Measurements from ENCODE around the gene KDM4B. TPM values are rescaled to one million over a fixed set of nuclear protein-coding genes. Genes with fewer than 3 reads are reported as not detected.

The KDM4B gene
- total and polyA plus RNA-seq, 2 of the 8 experiments (the other 6 are each of a cell fraction or from before 2014, with no cell fraction given), result 12.0 to 31.9 TPM

DNA sequence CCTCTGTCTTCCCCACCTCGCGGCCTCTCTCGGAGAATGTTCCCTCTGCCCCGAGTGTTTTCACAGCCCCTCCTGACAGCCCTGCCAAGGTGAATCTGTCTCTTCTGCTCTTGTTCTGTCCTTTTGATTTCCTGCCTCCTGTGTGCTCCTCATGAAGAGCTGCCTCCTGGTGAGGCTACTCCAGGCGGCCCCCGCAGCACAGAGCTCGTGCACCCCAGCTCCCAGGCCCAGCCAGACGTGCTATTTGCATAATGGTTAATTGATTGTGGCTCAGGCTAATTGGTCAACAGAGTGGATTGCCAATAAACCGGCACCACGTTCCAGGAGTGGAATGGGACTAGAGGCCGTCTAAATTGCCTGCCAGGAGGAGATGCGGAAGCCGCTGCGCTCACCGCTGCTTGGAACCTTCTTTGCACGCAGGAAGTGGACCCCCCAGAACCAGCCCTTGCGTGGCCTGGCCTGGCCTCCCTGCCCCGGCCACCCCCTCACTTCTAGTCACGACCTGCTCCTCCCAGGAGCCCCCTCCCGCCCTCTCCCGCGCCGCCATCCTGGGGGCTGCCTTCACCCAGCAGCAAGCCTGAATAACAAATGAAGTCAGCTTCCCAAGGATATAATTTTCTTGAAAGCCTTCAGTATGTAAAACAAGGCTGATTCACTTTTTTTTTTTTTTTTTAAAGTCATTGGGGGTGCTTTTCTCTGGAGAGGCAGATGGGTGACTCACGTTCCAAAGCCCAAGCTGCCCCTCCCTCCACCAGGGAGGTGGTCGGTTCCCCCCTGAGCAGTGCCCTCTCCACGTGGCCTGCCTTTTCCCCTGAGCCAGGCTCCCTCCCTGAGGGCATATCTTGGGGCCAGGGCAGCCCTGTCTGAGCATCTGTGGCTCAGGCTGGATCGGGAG, 144.0 kb downstream of the KDM4B start:
- Histone ChIP-seq H3K23ac (ENCODE audit: insufficient read length) (no peak overlapping the region), H3K79me1 (ENCODE audit: low read depth, low read length) (peaks cover 2% of the 10 kb centered on the region; the same call in 1 of the 2 replicates), H3K4me2 (ENCODE audit: insufficient read depth in 1 of 2, low read depth in 2 of 2, low read length in 2 of 2) (peak overlapping the region in 1 of 2 experiments; percentile 0; a peak in 1 of 4 replicates), H4K5ac (ENCODE audit: insufficient read length, low read depth, low read length) (peak overlapping the region; percentile 58), H2BK20ac (ENCODE audit: low read length) (no peak overlapping the region), H3K9ac (replicated peaks in 1 of 4; ENCODE audit: extremely low read depth in 1 of 4, low read depth in 3 of 4, low read length in 3 of 4) (no peak overlapping the region; a peak in 1 of 7 replicates), H2BK120ac (replicated peaks; ENCODE audit: low read depth, low read length) (no peak overlapping the region), H3K79me2 (ENCODE audit: control insufficient read depth in 1 of 2, insufficient read depth in 2 of 2, low read length in 2 of 2) (no peaks in the 10 kb centered on the region), H3K18ac (ENCODE audit: extremely low read depth, low read length) (peak overlapping the region; percentile 68), H3K4me3 (ENCODE audit: extremely low read depth in 1 of 4, insufficient read depth in 2 of 4, low read depth in 3 of 4, low read length in 4 of 4) (no peak overlapping the region), H2AK5ac (ENCODE audit: low read depth, low read length) (peak overlapping the region; percentile 86; the same call in 1 of the 2 replicates), H4K8ac (ENCODE audit: extremely low read depth, insufficient read depth, low read length) (no peak overlapping the region; the same call in none of the 2 replicates), H2BK5ac (ENCODE audit: low read depth, low read length) (peak overlapping the region; percentile 73), H3K27ac (ENCODE audit: low read depth, low read length) (no peak overlapping the region; the same call in 1 of the 2 replicates), H4K20me1 (replicated peaks in 1 of 2; ENCODE audit: control insufficient read depth in 1 of 2, insufficient read depth in 2 of 2, low read length in 2 of 2) (peaks cover 0 to 3% of the 10 kb centered on the region in 2 experiments), H2BK15ac (ENCODE audit: low read length) (0 out of 2 replicates have a peak overlapping the region, but pooled peaks have one; percentile 61), H2BK12ac (ENCODE audit: low read depth, low read length) (no peak overlapping the region), H3K9me3 (ENCODE audit: insufficient read depth in 2 of 2, low read depth in 1 of 2, low read length in 1 of 2) (peaks cover 0 to 2% of the 10 kb centered on the region in 2 experiments; a peak in 1 of 4 replicates), H3K56ac (replicated peaks; ENCODE audit: insufficient read length, low read depth, low read length) (no peak overlapping the region), H3K27me3 (replicated peaks in 1 of 4; ENCODE audit: control insufficient read depth in 3 of 4, extremely low read depth in 1 of 4, insufficient read depth in 3 of 4, low read length in 3 of 4) (no peaks in the 10 kb centered on the region), H3K23me2 (ENCODE audit: low read depth, low read length) (no peaks in the 10 kb centered on the region), H2AFZ (ENCODE audit: low read length) (no peak overlapping the region), H3K14ac (ENCODE audit: insufficient read length) (no peak overlapping the region), H4K91ac (replicated peaks; ENCODE audit: insufficient read length, low read length) (peak overlapping the region; percentile 75), H3K4me1 (replicated peaks in 1 of 4; ENCODE audit: control insufficient read depth in 3 of 4, insufficient read depth in 4 of 4, low read length in 3 of 4) (peaks cover 0 to 40% (median 26%) of the 10 kb centered on the region in 4 experiments; a peak in 6 of 7 replicates), H3K4ac (replicated peaks; ENCODE audit: insufficient read length, low read depth, low read length) (peak overlapping the region; percentile 79), H3K36me3 (ENCODE audit: control insufficient read depth in 2 of 4, insufficient read depth in 4 of 4, low read length in 3 of 4) (no peaks in the 10 kb centered on the region)
- ChIA-PET POLR2A (ENCODE audit: partially characterized antibody) (no interaction called here), CTCF (ENCODE audit: partially characterized antibody) (interaction anchor here (0.7 to 9.5 kb wide), 11 partner anchors 11 to 109 kb away, joined by 3 to 73 read pairs (median 3); no protein-coding TSS in a partner anchor)
- TF ChIP-seq JUND (IDR thresholded peaks at IDR 0.05; ENCODE audit: low read length), result peak; percentile 22; the same call in 1 of the 2 replicates
- TF ChIP-seq CHD1 (IDR thresholded peaks at IDR 0.05; ENCODE audit: low read depth, low read length), result no peak
- peak; percentile 72 for TF ChIP-seq MAX (IDR thresholded peaks at IDR 0.05)
- WGBS, 2 experiments (ENCODE audit: extremely low coverage in 1 of 2, insufficient coverage in 1 of 2, insufficient read length in 1 of 2, insufficient replicate concordance in 2 of 2, low coverage in 1 of 2, low lambda C conversion rate in 2 of 2, missing lambda C conversion rate in 1 of 2), result 53% methylated on average over 23 of the region's 27 CpGs; no CpG with 5 or more reads in 1 of the 2 experiments
- DNase-seq (ENCODE audit: low read depth in 1 of 2, low spot score in 2 of 2), result no peak
- FAIRE-seq, result no peak
